Activated CD4-positive, alpha-beta T cell treated with anti-CD3 and anti-CD28 coated beads, Interleukin-2, amount 50 U/mL, for 4 hours (primary cell): ENCODE data around the gene HBB.

Source experiments
- DNase-seq, 2 experiments: peaks; one replicate each; pipeline ENCODE4 v3.0.0-alpha.2; 2020

The HBB gene

GRCh38 chr11:5246772-5247471 lies 20.1 kb upstream of the HBB start:
- no peak for DNase-seq

- no peak for DNase-seq
These were observed 18.3 kb upstream of the HBB start for GRCh38 chr11:5245155-5245554.

- no peak for DNase-seq
These were observed 16.9 kb upstream of the HBB start for GRCh38 chr11:5243816-5244180.

- DNase-seq = no peak
These were observed 16.3 kb upstream of the HBB start for GRCh38 chr11:5242933-5243815.

GRCh38 chr11:5242208-5242607 lies 15.3 kb upstream of the HBB start:
- no peak for DNase-seq

GRCh38 chr11:5241458-5241857 lies 14.6 kb upstream of the HBB start:
- no peak for DNase-seq

- no peak for DNase-seq
These were observed 13.6 kb upstream of the HBB start for GRCh38 chr11:5240458-5240857.

GRCh38 chr11:5240056-5240455 lies 13.2 kb upstream of the HBB start:
- no peak for DNase-seq

- no peak for DNase-seq
These were observed 12.2 kb upstream of the HBB start for GRCh38 chr11:5239046-5239445.

- DNase-seq = no peak
These were observed 11.6 kb upstream of the HBB start for GRCh38 chr11:5238486-5238885.

- DNase-seq = no peak
These were observed 10.5 kb upstream of the HBB start for GRCh38 chr11:5237420-5237819.

- DNase-seq = no peak
These were observed 8.7 kb upstream of the HBB start for GRCh38 chr11:5235364-5236095.

- DNase-seq = no peak
These were observed 7.5 kb upstream of the HBB start, which contains the start of gene HBD for GRCh38 chr11:5234381-5234834. Gene HBD, minus strand, starts transcription at chr11:5234483. Its CDS starts 50 bp downstream, at chr11:5234433.

GRCh38 chr11:5233307-5233706 lies 6.4 kb upstream of the HBB start:
- DNase-seq = no peak

- no peak for DNase-seq
These were observed 6.0 kb upstream of the HBB start for GRCh38 chr11:5232821-5233220.

- no peak for DNase-seq
These were observed 5.3 kb upstream of the HBB start for GRCh38 chr11:5232176-5232575.

- DNase-seq = no peak
These were observed 4.2 kb upstream of the HBB start for GRCh38 chr11:5231111-5231510.

GRCh38 chr11:5230266-5230665 lies 3.4 kb upstream of the HBB start:
- no peak for DNase-seq

- DNase-seq = no peak
These were observed 2.9 kb upstream of the HBB start for GRCh38 chr11:5229796-5230195.

- no peak for DNase-seq
These were observed 2.5 kb upstream of the HBB start for GRCh38 chr11:5229356-5229755.

- no peak for DNase-seq
These were observed 1.3 kb upstream of the HBB start for GRCh38 chr11:5228124-5228523.

GRCh38 chr11:5227681-5228080 lies 810 bp upstream of the HBB start:
- no peak for DNase-seq

GRCh38 chr11:5225480-5225871 lies 1.4 kb downstream of the HBB start:
- no peak for DNase-seq
